ENCODE data around the gene HMGN3. TPM values are rescaled to one million over a fixed set of nuclear protein-coding genes. Genes with fewer than 3 reads are reported as not detected.

The HMGN3 gene
- total RNA-seq, 1 experiment from 2014 or later, result 183 TPM

GRCh38 chr6:79227445-79227844 is 7.0 kb downstream of the HMGN3 start:
- Mint-ChIP-seq H3K27me3 (ENCODE audit: low read depth) (no peaks in the 10 kb centered on the region), H3K9me3 (no peaks in the 10 kb centered on the region), H3K4me3 (no peak overlapping the region), H3K36me3 (ENCODE audit: insufficient read depth in 1 of 3, low read depth in 3 of 3) (peaks cover 0 to 12% (median 8%) of the 10 kb centered on the region in 3 experiments; a peak in 5 of 7 replicates), H3K4me1 (peaks cover 11 to 22% of the 10 kb centered on the region in 2 experiments), H3K27ac (no peak overlapping the region)
- no peak overlapping the region for H3K4me2 ChIP-seq (ENCODE audit: insufficient read depth, insufficient read length, low read length)
- H4K5ac ChIP-seq (ENCODE audit: insufficient read length, low read depth, low read length), result no peak overlapping the region
- no peak overlapping the region for H3K56ac ChIP-seq (ENCODE audit: insufficient read length, low read depth, low read length)
- TF ChIP-seq CTCF (conservative IDR thresholded peaks at IDR 0.05), result no peak
- no peak overlapping the region for H2AFZ ChIP-seq (ENCODE audit: low read length)
- H2BK20ac ChIP-seq (ENCODE audit: low read depth, low read length, poor library complexity, severe bottlenecking), result no peak overlapping the region
- H3T11ph ChIP-seq (ENCODE audit: low read length), result no peak overlapping the region
- H3K9me3 ChIP-seq (ENCODE audit: control insufficient read depth, low read depth, low read length), result no peaks in the 10 kb centered on the region
- peaks cover 4% of the 10 kb centered on the region for H3K79me1 ChIP-seq (ENCODE audit: insufficient read depth, low read depth, low read length, poor library complexity, severe bottlenecking)
- no peak for DNase-seq
- H2BK5ac ChIP-seq (ENCODE audit: insufficient read length, low read length), result no peak overlapping the region
- H3K23me2 ChIP-seq (ENCODE audit: insufficient read length, low read depth, low read length, poor library complexity, severe bottlenecking), result no peaks in the 10 kb centered on the region
- H3K27ac ChIP-seq (ENCODE audit: insufficient read length, low read depth, low read length), result no peak overlapping the region
- no peak overlapping the region for H3K4ac ChIP-seq (ENCODE audit: low read depth, low read length)
- H4K8ac ChIP-seq (replicated peaks; ENCODE audit: insufficient read length, low read depth, low read length), result no peak overlapping the region
- H3K23ac ChIP-seq (ENCODE audit: insufficient read length, low read depth, low read length), result no peak overlapping the region
- no peak overlapping the region for H2AK5ac ChIP-seq (ENCODE audit: insufficient read length, low read length)
- H3K9ac ChIP-seq (ENCODE audit: extremely low read depth, insufficient read length, low read length), result no peak overlapping the region
- H3K27me3 ChIP-seq (ENCODE audit: insufficient read depth, low read length), result no peaks in the 10 kb centered on the region
- H4K20me1 ChIP-seq (ENCODE audit: control insufficient read depth, insufficient read depth, insufficient read length), result no peaks in the 10 kb centered on the region
- no CpG with 5 or more reads among the region's 1 CpG for WGBS (ENCODE audit: extremely low coverage, insufficient read length, low lambda C conversion rate)
- H3K14ac ChIP-seq (ENCODE audit: insufficient read depth, low read length), result no peak overlapping the region
- no peak overlapping the region for H4K91ac ChIP-seq (ENCODE audit: insufficient read length, low read depth, low read length)
- no peak overlapping the region for H2BK15ac ChIP-seq (ENCODE audit: low read depth, low read length)
- H2BK120ac ChIP-seq (ENCODE audit: low read depth, low read length, poor library complexity, severe bottlenecking), result no peak overlapping the region
- peaks cover 20% of the 10 kb centered on the region; the same call in 1 of the 2 replicates for H3K79me2 ChIP-seq (ENCODE audit: insufficient read depth, low read length)
- no peak overlapping the region for H3K18ac ChIP-seq (ENCODE audit: insufficient read length, low read depth, low read length)
- no peak overlapping the region for H2BK12ac ChIP-seq (ENCODE audit: insufficient read length, low read depth, low read length)
- no peaks in the 10 kb centered on the region for H3K4me1 ChIP-seq (ENCODE audit: insufficient read depth, low read length)

Data from H9 (cell line).